DMS 273 (cell line): Measurements from ENCODE around the gene STOX1.
"Not testable (repeated sequence)": the region's sequence is repeated elsewhere in the genome, so short reads cannot be mapped to it uniquely, and the experiment has no call there.

ENCODE experiments used
- DNase-seq: peaks from one replicate; lab custom pipeline; 2025; ENCODE audit not compliant: unreplicated experiment; lab: John Stamatoyannopoulos, UW

The STOX1 gene

DNA sequence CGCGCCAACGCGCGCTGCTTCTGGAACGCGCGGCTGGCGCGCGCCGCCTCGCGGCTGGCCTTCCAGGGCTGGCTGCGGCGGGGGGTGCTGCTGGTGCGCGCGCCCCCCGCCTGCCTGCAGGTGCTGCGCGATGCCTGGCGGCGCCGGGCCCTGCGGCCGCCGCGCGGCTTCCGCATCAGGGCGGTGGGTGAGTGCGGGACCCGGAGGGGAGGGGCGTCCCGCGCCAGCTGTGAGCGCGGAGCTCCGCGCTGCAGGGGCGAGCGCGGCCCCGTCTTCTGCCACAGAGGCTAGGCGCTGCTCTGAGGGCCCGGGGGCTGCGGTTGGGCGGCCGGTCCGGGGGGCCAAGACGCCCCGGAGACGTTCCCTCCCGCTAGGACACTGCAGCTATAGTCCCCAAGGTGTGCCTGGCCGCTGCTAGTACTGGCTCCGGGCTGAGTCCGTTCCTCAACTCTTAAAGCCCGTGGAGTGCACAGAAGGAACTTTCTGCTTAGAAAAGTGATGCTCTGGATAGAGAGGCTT, 811 bp downstream of the STOX1 start:
- peak; percentile 20 for DNase-seq

DNA sequence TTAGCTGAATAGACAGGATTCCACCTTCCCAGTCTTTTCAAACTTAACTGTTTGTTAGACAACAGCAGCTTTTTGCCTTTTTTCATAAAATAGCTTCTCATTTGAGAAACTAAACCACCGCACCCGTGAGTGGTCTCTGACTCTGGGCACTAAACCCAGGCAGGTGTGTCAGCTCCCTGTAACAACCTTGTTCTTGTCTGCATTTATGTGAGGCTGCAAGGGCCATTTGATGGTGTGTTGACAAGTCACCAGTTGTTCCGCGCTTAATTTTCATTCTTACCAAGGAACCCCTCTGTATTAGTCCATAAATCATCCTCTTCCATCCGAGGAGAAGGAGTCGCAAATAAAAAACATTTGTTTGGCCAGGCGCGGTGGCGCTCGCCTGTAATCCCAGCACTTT, 1.5 kb downstream of the STOX1 start:
- peak; percentile 7 for DNase-seq

DNA sequence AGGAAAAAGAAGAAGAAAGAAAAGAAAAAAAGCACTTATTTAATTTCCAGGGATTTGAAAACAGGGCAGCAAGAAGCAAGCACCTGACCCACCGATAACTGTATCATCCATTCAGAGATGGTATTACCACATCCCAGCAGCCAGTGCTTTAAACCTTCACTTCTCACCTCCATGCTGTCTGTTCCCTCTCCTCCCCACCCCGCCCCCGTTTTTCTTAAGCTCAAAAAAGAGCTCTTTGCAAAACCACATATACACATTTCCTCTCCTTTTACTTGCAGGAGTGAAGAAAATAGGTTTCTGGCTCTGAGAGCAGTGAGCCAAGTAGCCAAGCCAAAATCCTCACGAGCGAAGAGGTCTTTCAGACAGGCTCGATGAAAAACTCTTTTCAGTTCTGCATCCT, 2.2 kb downstream of the STOX1 start:
- DNase-seq = peak; percentile 1

DNA sequence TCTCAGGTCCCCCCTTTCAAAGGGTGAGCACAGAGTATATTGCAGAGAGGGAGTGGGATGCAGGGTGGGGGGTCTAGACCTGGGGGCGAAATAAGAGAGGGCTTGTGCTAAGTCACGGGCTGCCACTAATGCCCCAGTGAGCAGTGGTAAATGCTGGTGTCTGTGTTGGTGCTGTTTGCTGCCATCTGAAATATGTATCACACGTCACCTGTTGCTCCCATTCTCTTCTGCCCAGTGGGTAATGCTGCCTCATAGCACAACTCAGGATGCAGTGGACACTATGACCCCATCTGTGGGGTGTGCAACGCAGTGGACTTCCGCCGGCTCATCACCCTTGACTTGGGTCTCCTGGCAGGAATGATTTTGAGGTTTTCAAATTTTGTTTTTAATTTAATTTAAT, 2.6 kb downstream of the STOX1 start:
- DNase-seq = no peak

DNA sequence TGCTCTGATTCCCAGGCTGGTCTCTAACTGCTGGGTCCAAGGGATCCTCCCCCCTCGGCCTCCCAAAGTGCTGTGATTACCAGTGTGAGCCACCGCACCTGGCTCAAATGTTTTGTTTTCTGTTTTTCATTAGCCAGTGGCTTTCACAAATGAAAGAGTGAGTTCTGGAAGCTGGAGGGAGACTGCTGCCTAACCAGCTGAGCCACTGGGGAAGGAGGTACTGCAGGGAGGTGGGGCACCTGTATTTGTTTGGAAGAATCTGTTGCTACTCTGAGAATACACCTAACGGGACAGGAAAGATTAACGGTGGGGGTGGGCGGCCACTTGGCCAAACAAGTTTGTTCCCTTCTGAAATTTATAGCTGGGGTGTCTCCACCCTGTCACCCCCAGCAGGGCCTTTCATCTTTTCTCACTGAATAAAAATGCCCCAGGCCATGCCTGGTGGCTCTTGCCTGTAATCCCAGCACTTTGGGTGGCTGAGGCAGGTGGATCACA, 4.7 kb downstream of the STOX1 start:
- DNase-seq = no peak

DNA sequence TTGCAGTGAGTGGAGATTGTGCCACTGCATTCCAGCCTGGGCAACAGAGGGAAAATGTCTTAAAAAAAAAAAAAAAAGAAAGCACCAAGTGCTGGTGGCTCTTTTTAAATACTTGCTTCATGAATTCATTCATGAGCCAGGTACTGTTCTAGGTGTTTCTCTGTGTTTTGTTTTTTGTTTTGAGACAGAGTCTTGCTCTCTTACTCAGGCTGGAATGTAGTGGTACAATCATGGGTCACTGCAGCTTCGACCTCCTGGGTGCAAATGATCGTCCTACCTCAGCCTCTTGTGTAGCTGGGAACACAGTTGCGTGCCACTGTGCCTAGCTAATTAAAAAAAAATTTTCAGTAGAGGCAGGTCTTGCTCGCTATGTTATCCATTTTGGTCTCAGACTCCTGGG, 5.3 kb downstream of the STOX1 start:
- DNase-seq = no peak

DNA sequence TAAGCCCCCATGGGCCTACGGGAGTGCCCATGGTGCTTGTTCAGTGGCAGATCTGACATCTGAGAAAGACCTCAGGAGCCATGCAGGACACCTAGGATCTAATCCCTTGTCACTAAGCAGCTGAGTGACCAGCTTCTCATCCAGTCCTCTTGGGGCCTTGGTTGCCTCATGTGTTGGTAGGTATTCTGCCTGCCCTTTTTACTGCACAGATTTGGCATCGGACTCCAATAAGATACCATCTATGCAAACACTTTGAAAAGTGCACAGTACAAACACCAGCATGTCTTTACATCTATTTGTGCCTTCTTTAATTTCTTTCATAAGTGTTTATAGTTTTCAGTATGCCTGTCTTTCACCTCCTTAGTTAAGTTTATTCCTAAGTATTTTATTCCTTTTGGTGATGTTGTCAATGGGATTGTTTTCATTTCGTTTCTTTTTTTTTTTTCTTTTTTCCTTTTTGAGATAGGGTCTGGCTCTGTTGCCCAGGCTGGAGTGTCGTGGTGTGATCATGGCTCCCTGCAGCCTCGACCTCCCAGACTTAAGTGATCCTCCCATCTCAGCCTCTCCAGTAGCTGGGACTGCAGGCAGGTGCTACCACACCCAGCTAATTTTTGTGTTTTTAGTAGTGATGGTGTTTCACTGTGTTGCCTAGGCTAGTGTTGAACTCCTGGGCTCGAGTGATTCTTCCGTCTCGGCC, 10.4 kb downstream of the STOX1 start:
- no peak for DNase-seq

DNA sequence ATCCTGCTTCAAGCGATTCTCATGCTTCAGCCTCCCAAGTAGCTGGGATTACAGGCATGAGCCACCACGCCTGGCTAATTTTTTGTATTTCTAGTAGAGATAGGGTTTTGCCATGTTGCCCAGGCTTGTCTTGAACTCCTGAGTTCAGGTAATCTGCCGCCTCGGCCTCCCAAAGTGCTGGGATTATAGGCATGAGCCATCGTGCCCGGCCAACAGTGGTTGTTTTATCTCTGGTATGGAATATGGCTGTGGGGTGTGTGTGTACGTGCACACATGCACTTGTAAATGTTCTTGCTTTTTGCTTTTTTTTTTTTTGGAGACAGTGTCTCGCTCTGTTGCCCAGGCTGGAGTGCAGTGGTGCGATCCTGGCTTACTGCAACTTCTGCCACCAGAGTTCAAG, 13.3 kb downstream of the STOX1 start:
- not testable (repeated sequence) for DNase-seq

DNA sequence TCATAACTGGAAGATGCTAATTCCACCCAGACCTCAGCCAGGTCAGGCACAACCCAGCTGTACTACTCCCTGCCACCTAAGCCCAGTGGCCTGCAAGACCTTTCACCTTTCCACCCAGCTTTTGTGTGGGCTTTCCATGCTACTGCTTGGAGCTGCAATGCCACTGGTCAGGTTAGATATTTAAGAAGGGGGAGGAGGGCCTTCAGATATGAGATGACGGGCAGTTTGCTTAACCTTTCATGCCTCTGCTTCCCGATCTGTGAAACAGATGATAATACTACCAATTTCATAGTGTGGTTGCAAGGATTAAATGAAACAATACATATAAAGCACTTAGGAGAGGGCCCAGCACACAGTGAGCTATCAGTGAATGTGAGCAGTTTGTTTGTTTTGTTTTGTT, 20.9 kb downstream of the STOX1 start:
- DNase-seq = no peak

DNA sequence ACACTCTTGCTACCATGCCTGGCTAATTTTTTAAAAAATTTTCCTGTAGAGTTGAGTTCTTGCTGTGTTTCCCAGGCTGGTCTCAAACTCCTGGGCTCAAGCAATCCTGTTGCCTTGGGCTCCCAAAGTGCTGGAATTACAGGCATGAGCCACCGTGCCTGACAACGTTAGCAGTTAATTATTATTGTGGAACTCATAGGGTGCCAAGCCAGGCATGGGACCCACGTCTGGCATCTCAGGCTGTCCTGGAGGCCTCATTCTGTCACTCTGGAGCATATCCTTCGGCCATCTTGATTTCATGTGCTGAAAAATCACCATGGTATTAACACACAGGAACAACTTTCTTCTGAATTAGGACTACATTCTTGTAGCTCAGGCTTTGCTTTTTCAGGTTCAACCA, 21.5 kb downstream of the STOX1 start:
- DNase-seq = no peak

DNA sequence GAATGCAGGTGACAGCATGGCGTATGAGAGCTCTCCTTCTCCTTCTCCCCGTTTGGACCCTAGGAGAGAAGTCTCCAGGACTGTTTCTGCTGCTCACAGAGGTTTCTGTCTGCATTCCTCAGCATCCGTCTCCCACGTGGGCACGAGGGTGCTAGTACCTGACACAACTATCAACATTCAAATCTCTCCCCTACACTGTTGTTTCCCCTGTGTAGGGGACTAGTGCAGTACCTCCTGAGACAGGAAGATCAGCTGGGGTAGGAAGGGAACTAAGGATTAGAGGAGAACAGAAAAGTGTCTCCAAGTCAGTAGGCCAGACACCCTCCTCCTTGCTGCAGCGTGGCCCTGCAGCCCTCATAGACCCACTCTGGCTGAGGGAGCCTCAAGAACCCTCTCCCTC, 29.0 kb downstream of the STOX1 start:
- no peak for DNase-seq

DNA sequence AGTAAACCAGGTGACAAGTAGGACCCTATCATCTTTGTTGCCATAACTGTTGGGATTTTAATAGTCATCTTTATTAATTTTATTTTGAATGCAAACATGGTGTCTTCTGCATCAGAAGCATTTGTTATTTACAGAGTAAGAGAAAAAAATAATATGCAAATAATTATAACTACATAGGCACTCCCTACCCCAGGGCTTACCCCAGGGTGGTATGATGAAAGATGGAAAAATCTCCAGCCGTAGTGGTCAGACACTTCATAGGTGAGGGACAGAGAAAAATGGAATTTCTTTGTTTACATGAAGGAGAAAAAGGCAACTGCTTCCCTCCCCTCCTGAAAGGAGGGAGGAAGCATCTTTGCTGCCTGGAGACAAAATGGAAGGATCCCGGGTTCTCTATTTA, 29.7 kb downstream of the STOX1 start:
- no peak for DNase-seq

DNA sequence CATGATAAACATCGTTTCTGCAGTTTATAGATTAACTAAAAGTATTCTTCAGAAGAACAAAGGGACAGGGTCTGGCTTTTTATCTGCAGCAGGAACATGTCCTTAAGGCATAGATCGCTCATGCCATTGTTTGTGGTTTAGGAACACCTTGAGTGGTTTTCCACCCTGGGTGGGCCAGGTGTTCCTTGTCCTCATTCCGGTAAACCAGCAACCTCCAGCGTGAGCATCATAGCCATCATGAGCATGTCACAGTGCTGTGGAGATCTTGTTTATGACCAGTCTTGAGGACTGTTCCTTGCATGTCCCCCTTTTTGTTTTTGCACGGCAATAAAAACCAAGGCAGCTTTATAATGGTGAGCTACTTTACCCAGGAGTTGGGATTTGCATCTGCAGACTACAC, 33.9 kb downstream of the STOX1 start:
- DNase-seq = peak; percentile 2

DNA sequence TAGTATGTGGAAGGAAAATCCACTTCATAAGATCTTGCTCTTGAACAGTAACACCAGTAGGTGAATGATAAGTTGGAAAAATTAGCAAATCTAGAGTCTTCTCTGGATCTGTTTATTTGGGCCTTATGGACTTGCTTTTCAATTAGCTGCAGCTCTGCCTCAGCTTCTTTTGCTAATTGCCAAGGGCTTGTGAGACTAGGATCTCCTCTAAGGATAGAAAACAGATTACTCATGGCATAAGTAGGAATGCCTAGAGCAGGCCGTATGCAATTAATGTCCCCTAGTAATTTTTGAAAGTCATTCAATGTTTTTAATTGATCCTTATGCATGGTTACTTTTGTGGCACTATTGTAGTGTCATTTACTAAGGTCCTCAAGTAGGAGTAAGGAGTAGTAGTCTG, 37.3 kb downstream of the STOX1 start:
- DNase-seq = no peak

DNA sequence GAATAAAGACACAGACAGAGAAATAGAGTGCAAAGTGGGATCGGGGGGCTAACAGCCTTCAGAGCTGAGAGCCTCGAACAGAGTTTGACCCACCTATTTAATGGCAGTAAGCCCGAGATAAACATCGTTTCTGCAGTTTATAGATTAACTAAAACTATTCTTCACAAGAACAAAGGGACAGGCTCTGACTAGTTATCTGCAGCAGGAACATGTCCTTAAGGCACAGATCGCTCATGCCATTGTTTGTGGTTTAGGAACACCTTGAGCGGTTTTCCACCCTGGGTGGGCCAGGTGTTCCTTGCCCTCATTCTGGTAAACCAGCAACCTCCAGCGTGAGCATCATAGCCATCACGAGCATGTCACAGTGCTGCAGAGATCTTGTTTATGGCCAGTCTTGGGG, 40.8 kb downstream of the STOX1 start:
- DNase-seq = not testable (repeated sequence)

DNA sequence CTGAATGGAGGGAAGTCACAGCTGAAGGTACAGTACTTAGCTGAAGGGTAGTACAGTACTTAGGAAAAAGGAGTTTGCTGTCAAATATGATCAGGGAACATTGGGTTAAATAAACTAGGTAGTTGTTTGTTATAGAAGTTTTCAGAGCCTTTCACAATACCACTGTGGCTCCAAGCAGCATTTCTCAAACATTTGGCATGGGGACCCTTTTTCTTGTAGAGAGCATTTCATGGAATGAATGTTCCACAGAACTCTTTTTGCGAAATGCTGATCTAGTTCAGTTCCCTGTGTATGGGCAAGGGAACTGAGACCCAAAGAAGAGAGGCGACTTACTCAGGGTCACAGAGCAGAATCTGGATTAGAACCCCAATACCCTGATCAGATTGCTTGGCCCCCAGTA, 42.3 kb downstream of the STOX1 start:
- DNase-seq = no peak

DNA sequence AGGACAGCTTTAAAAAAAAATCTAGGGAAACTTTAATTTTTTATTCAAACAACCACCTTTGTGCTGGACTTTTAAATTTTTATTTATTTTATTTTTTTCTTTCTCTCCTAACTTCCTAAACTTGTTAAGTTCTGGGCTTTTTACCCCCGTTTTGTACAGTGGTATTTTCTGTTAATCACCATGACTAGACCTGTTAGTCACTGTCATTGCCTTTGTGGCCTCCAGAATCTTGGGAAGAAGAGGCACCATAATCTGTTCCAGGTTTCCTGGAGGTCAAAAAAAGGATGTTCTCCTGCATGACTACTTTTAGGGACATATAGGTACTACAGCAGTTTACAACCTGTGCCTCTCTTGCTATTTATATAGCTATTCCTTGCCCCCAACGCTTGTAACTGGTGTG, 42.7 kb downstream of the STOX1 start:
- DNase-seq = no peak

DNA sequence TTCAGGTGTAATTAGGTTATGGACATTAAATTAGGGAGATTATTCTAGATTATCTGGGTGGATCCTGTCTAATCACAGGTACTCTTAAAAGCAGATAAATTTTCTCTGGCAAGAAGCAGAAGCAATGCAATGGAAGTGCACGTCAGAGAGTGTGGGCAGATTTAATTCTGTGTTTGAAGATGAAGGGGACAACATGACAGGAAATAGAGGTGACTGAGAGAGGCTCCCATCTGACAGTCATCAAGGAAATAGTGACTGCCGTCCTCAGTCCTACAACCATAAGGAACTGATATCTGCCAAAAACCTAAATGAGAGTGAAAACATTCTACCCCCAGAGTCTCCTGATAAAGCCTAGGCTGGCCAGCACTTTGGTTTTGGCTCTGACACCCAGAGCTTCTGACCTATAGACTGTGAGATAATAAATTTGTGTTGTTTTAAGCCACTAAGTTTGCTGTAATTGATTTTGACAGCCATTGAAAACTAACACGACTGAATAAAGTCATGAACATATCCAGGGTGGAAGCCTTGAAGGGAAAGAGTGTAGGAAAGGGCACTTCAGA, 43.3 kb downstream of the STOX1 start:
- DNase-seq = no peak

DNA sequence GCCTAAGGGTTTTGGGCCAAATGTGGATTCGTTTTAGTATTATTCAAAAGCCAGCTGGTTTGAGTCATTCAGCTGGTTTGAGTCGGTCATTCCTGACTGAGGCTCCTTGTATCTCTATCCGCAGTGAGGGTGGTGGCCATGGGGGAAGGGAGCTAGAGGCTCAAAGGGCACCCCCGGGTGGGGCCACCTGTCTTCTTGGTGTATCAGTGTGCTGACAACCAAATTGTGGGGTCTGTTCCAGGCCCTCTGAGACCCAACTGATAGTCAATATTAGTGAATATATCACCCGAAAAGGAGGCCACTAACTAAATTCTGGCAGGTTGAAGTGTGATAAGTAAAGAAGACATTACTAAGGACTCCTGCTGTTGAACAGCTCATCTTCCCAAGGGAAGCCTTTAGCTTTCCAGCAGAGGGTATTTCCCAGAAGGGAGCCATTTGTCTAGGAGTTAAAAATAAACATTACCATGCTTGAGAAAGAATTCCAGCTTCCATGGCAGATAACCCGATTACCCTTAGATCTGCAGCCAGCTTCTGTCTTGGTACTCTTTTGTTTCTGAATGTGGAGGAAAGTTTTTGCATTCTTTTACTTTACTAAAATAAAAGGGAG, 43.9 kb downstream of the STOX1 start:
- peak; percentile 50 for DNase-seq

DNA sequence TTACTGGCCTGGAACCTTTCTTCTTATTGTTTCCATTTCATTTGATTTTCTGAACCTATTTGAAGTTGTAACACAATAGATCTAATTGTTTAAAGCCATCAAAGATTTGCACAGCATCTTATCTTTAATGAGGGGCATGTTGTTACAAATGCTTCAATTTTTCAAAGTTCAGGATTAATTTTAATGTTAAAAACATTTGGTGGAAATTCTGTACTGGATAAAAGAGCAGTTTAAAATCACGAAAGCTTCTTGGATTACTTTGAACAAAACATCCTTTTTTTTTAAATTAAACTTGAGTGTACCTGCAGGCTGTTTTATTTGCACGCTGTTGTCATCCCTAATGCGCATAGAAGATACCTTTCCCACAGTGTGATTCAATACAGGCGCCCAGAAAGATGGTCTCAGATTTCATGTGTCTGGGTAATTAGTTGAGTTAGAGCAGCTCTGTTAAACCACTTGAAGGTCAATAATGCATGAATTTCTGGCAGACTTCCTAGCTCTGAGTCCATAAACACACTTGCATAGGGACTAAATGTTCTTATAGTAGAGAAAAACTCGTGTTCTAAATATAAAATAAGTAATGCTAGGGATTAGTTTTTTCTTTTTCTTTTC, 44.5 kb downstream of the STOX1 start:
- peak; percentile 93 for DNase-seq

DNA sequence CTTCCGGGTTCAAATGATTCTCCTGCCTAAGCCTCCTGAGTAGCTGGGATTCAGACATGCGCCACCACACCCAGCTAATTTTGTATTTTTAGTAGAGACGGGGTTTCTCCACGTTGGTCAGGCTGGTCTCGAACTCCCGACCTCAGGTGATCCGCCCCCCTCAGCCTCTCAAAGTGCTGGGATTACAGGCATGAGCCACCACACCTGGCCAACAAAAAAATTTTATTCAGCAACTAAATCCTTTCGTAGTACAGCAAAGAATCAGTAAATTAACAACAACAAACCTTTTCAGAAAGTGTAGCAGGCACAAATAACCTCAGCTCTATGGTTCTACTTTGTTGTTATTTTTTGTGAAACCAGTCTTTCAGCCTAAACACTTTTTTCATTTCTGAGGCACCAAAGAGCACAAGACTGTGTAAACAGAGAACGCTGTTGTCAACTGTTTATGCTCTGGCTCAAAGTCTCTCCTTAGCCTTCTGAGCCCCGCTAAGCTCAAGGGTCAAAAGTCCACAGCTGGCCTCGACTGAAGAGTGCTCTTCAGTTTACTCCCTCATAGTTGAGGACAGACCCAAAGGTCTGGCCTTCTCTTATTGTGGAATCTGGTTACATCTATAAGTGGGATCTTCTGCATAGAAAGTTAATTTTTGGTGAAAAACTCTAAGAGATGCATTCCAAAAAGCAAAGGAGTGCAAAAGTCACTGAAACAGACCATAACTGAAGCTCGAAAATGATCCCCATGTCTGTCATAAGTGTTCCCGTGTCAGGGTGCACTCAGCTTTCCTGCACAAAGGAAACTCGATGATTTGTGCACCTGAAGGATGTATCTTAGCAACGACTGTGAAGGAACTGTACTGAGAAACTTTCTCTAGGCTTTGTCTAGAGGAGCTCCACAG, 49.2 kb downstream of the STOX1 start:
- DNase-seq = no peak
